Stimulated activated effector memory CD8-positive, alpha-beta T cell treated with anti-CD3 and anti-CD28 coated beads, Interleukin-12 subunit alpha, Interleukin-12 subunit beta, amount 100 ng/mL, for 72 hours (primary cell): ENCODE data around the gene F11R.
"Not testable (repeated sequence)": the region's sequence is repeated elsewhere in the genome, so short reads cannot be mapped to it uniquely, and the experiment has no call there.

Source experiments
- ATAC-seq: fragments of 150-1000 bp; cut with Tn5 transposase; 2 replicates; pipeline ENCODE4 v1.10.0; 2021
- DNase-seq, 2 donors: peaks; one replicate each; pipeline ENCODE4 v3.0.0; 2021 to 2022; ENCODE audit warnings: low spot score in 2 of 2
- H3K27ac Mint-ChIP-seq: one replicate; pipeline ENCODE4 v1.8.0; 2022; ENCODE audit warnings: mild to moderate bottlenecking, mixed read lengths
- H3K36me3 Mint-ChIP-seq: one replicate; pipeline ENCODE4 v1.8.0; 2022; ENCODE audit warnings: mild to moderate bottlenecking, mixed read lengths
- H3K4me1 Mint-ChIP-seq: one replicate; pipeline ENCODE4 v1.8.0; 2022; ENCODE audit warnings: mixed read lengths
- H3K4me3 Mint-ChIP-seq: one replicate; pipeline ENCODE4 v1.8.0; 2022; ENCODE audit warnings: mild to moderate bottlenecking, mixed read lengths
- H3K9me3 Mint-ChIP-seq: one replicate; pipeline ENCODE4 v1.8.0; 2022; ENCODE audit warnings: mixed read lengths

The F11R gene

DNA sequence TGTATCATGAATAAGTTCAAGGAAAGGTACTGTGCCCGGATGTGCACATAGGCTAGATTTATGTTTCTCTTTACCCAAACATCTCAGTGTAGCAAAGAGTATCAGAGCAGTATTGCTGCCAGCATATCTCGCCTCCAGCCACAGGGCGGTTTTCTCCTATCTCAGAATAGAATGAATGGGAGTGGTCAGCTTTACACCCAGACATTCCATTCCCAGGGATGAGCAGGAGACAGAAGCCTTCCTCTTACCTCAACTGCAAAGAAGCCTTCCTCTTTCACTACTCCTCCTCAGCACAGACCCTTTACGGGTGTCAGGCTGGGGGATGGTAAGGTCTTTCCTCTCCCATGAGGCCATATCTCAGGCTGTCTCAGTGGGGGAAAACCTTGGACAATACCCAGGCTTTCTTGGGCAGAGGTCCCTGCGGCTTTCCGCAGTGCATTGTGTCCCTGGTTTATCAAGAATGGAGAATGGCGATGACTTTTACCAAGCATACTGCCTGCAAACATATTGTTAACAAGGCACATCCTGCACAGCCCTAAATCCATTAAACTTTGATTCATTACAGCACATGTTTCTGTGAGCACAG lies 73.7 kb downstream of the F11R start:
- H3K4me1 Mint-ChIP-seq, result peaks cover 12% of the 10 kb centered on the region

DNA sequence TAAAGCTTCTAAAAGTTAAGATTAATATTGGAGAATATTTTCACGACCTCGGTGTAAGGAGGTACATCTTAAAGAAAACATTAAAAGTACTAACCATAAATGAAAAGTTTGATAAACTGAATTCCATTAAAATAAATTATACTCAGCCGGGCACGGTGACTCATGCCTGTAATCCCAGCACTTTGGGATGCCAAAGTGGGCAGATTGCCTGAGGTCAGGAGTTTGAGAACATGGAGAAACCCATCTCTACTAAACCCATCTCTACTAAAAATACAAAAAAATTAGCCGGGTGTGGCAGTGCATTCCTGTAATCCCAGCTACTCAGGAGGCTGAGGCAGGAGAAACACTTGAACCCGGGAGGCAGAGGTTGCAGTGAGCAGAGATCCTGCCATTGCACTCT lies 75.1 kb downstream of the F11R start:
- H3K4me3 Mint-ChIP-seq, DNase-seq, H3K36me3 Mint-ChIP-seq, H3K4me1 Mint-ChIP-seq, H3K9me3 Mint-ChIP-seq, H3K27ac Mint-ChIP-seq, ATAC-seq: not testable (repeated sequence)

More for the DNA sequence above, 73.7 kb downstream of the F11R start:
- not testable (repeated sequence) for H3K4me3 Mint-ChIP-seq, H3K9me3 Mint-ChIP-seq, ATAC-seq, H3K36me3 Mint-ChIP-seq, H3K27ac Mint-ChIP-seq, DNase-seq
